ENCODE measurements around the gene CALML4.
A peak's percentile ranks its signal among the peaks of the same experiment; 100 is the strongest.
"Not testable (repeated sequence)": the region's sequence is repeated elsewhere in the genome, so short reads cannot be mapped to it uniquely, and the experiment has no call there.

Gene CALML4

DNA sequence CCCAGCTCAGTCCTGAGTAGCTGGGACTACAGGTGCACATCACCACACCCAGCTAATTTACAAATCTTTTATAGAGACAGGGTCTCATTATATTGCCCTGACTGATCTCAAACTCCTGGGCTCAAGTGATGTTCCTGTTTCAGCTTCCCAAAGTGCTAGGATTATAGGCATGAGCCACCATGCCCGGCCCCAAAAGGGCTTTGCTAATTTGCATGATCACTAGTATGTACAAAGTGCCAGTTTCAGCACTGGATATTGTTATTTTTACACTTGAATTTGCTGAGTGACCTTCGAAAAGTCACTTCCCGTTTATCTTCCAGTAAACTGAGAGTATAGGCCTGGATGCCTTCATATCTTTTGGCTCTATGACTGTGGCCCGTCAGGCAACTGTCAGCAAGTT is 12.2 kb upstream of the CALML4 start:
- ATAC-seq: no peak
- no peak for DNase-seq
- Mint-ChIP-seq H3K27ac (no peak overlapping the region), H3K9me3 (no peaks in the 10 kb centered on the region), H3K27me3 (no peaks in the 10 kb centered on the region), H3K4me3 (no peak overlapping the region), H3K4me1 (peaks cover 5% of the 10 kb centered on the region)

DNA sequence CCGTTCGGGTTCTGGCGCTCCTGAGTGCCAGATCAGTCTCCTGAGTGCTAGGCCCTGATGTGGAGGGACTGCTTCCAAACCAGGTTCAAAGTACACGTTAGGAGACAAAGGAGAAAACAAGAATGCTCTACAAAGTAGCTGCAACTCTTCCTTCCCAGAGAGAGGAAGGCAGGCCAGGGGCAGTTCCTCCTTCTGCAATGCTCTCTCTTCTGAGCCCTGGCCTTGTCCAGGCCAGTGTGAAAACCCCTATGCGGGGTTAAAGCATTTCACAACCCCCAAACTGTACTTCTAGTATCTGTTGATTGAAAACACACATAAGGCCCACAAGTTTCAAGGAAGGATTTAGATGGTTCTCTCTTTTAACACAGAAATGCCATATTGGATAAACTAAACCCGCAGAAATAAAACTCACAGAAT is 9.7 kb upstream of the CALML4 start:
- H3K27ac Mint-ChIP-seq: no peak overlapping the region
- H3K4me1 Mint-ChIP-seq: peaks cover 28% of the 10 kb centered on the region
- no peak for DNase-seq

DNA sequence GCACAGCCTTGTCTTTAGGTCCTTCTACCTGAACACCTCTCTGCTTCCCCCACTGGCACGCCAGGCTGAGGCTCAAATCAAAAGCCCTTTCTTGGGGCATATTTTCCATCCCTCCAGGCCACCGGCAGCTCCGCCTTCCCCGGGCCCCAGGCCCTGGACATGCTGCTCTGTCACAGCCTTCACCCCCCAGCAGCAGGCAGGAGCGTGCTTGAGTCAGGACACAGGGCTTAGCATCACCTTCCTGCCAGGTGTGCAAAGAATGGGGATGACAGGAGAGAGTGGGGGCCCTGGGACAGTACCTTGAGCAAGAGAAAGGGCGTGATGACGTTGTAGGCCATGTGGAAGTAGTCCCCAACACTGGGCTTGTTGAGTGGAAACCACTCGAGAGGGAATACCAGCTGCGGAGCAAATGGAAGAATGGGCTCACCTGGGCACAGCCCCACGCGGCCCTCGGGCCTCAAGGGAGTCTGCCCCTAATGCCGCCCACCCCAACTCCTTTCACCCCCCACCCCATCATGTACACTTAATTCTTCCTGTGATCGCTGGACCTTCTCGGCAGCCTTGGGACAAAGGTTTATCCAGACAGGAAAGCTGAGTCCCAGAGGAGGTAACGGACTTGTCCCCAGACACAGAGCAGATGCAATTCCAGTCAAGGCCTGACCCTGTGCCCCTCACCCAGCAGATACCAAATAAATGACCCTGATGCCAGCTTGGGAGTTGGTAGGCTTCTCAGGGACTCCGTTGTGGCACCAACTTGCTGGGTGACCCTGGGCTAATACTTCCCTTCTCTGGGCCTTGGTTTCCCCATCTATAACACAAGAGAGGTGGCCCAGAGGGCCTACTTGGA is 9.1 kb upstream of the CALML4 start:
- Mint-ChIP-seq H3K9me3 (no peaks in the 10 kb centered on the region), H3K4me1 (peaks cover 35% of the 10 kb centered on the region), H3K27ac (no peak overlapping the region), H3K27me3 (no peaks in the 10 kb centered on the region), H3K4me3 (no peak overlapping the region)
- no peak for DNase-seq
- no peak for ATAC-seq

More for the DNA sequence above, 9.7 kb upstream of the CALML4 start:
- no peak for ATAC-seq
- H3K9me3 Mint-ChIP-seq: no peaks in the 10 kb centered on the region
- H3K27me3 Mint-ChIP-seq: no peaks in the 10 kb centered on the region
- no peak overlapping the region for H3K4me3 Mint-ChIP-seq

DNA sequence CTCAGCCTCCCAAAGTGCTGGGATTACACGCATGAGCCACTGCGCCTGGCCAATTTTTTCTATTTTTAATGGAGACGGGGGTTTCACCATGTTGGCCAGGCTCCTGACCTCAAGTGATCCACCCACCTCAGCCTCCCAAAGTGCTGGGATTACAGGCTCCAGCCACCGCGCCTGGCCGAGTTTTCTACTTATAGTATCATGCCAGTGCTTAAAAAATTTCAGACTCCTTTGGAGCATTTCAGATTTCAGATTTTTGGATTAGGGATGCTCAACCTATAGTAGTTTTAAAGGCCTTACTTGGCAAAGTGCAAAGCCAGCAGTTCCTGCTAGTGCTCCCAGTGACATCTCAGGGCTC is 8.3 kb upstream of the CALML4 start:
- H3K4me3 Mint-ChIP-seq: not testable (repeated sequence)

DNA sequence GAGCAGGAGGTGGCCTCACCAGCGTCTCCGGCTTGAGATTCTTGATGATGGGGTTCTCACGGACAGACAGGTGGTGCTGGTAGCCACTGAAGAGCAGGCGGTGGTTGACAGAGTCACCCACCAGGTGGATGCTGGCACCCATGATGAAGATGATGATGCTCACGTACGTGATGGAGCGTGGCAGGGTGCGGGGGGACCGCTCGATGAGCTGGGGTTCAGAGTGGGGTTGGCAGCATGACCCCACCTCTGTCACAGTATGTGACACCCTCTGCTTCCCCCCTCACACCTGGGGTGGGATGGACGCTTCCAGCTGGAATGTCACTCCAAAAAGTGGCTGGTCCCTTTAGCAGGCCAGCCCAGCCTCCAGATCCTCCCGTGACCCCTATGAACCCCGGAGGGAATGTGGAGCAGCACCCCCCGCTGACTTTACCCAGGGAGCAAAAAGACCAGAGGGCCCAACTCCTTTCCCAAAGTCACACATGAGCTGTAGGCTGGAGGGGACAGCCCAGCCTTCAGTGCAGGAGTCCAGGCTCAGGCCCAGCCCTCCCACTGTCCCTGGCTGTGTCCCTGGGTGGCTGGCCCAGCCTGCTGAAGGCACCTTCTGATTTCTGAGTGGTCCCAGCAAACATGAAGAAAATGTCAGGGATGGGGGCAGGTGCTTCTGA is 6.7 kb upstream of the CALML4 start:
- no peaks in the 10 kb centered on the region for H3K27me3 Mint-ChIP-seq
- H3K4me3 Mint-ChIP-seq: no peak overlapping the region
- H3K27ac Mint-ChIP-seq: no peak overlapping the region
- peaks cover 49% of the 10 kb centered on the region for H3K4me1 Mint-ChIP-seq
- ATAC-seq: no peak
- no peaks in the 10 kb centered on the region for H3K9me3 Mint-ChIP-seq
- no peak for DNase-seq

More for the DNA sequence above, 8.3 kb upstream of the CALML4 start:
- ATAC-seq, H3K27ac Mint-ChIP-seq, H3K27me3 Mint-ChIP-seq, H3K9me3 Mint-ChIP-seq, DNase-seq: not testable (repeated sequence)
- H3K4me1 Mint-ChIP-seq: peaks cover 42% of the 10 kb centered on the region

DNA sequence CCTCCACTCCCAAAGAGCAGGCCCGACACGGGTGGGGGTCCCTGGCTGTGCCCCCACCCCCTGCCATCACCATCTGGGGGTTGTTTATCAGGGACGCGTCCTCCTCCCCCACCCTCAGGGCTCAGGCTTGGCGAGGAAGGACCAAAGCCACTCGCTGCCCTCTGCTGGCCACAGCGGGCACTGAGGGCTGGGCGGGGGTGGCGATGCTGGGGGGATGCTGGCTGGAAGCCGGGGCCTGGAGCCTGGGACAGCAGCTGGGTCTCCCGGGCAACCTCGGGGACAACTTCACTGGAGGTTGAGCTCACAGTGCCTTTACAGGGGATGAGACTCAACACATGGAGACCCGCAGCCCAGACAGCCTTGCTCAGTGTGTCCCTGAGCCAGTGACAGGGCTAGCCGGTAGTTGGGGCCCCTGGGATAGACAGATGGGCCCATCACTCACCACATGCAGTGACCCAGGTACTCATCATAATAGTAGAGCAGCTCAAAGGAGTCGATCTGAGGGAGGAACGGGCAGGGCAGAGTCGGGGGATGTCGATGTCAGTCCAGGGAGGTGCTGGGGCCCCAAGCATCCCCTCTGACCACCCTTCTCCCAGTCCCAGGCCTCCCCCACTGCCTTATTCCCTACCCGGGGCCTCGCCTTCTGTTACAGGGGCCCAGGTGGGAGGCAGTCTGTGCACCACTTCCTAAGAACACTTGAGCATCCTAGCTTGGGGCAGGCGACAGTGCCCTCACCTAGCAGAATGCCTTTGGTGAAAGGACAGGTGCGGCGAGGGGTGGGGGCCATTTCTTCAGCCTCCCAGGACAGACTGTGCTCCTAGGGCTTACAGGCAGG is 5.9 kb upstream of the CALML4 start:
- no peaks in the 10 kb centered on the region for H3K27me3 Mint-ChIP-seq
- ATAC-seq (peak; percentile 62), DNase-seq (peak; percentile 59 to 60)
- peaks cover 55% of the 10 kb centered on the region for H3K4me1 Mint-ChIP-seq
- H3K27ac Mint-ChIP-seq: peak overlapping the region in 1 of 2 donors; percentile 87
- H3K4me3 Mint-ChIP-seq: no peak overlapping the region
- no peaks in the 10 kb centered on the region for H3K9me3 Mint-ChIP-seq

DNA sequence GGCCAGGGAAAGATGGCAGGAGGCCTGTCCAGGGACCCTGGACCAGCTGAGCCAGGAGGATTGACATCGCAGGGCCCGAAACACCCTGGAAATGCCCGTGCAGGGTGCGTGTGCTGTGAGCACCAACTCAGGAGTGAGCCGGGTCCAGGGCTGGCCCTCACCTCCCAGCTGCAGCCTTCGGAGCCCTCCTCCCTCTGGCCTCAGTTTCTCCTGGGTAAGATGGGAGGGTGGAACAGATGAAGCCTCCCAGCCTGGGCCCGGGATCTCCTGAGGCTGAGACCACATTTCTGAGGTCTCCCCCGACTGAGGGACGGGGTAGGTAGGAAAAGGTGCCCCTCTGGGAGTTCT is 5.3 kb upstream of the CALML4 start:
- DNase-seq (no peak), ATAC-seq (peak; percentile 4)
- H3K27ac Mint-ChIP-seq: peak overlapping the region; percentile 84

DNA sequence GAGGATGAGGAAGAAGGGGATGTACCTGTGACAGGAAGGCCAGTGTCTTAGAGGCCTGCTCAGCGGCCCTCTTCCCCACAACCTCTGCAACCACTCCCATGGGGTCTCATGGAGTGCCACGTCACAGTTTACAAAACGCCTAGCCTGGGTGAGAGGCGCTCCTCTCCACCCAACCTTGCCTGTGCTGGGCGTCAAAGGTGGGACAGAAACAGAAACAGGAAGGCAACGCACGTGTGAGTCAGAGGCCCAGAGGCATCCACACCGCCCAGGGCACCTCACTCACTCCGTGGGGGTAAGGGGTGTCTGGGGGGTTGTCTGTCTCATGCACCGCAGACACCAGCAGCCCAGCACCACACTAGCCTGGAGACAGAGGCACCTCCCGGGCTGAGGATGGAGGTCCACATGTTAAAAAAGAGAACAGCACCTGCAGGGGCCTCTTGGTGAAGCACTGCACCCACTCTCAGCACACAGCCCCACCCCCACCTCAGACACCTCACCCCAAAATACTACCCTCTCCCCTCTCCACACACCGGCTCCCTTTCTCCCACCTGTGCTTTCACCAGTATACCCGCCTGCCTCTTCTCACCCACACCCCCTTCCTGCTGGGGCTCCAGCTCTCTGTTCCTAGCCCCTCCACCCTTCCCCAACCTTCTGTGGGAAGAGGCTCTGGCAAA is 4.7 kb upstream of the CALML4 start:
- ATAC-seq (peak; percentile 74), DNase-seq (peak in 1 of 2 donors; percentile 40)
- H3K4me3 Mint-ChIP-seq: peak overlapping the region in 1 of 2 donors; percentile 50
- peaks cover 56% of the 10 kb centered on the region for H3K4me1 Mint-ChIP-seq
- H3K27ac Mint-ChIP-seq: peak overlapping the region; percentile 84
- H3K27me3 Mint-ChIP-seq: no peaks in the 10 kb centered on the region
- H3K9me3 Mint-ChIP-seq: no peaks in the 10 kb centered on the region

More for the DNA sequence above, 5.3 kb upstream of the CALML4 start:
- Mint-ChIP-seq H3K4me1 (peaks cover 56% of the 10 kb centered on the region), H3K9me3 (no peaks in the 10 kb centered on the region), H3K4me3 (no peak overlapping the region), H3K27me3 (no peaks in the 10 kb centered on the region)

DNA sequence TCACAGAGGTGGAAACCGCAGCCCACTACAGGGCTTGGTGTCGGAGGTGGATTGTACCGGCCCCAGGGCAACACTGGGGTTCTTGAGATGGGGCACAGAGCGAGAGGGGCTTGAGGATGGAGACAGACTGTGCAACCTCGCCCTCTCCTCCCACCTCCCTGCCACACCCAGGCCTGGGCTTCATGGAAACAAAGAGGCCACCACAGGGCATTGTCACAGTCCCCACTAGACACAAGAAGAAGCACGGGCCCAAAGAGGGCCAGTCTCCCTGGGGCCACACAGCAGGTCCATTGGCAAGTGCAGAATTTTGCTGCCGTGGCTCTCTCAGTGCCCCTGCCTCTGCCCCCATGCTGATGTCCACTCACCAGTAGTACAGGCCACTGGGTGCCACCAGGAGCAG is 4.1 kb upstream of the CALML4 start:
- no peak for ATAC-seq
- H3K4me3 Mint-ChIP-seq: peak overlapping the region in 1 of 2 donors; percentile 61

DNA sequence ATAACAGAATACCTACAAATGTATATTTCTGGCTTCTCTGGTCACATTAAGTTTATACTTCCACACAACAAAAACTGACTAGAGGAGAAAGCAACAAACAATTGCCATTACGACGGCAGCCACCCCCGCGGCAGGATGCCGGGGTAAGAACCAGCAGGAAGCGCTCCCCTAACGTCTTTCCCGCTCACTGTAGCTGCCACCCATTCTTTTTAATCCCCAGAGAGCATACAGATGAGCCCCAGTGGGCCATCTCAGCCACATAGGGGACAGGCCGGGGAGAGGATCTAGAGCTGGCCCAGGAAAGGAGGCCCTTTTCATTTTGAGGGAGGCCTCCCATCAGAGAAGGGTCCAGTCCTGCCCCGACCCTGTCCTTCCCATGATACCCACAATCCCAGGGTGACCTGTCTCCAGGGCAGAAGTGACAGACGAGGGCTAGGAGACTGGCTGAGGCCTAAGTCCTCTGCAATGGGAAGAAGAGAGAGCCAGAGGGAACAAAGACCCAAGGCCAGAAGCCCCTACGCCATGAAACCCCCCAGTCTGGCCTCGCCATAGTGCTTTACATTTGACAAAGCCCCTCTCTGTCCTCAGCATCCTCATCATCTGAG is 3.6 kb upstream of the CALML4 start:
- H3K27me3 Mint-ChIP-seq: no peaks in the 10 kb centered on the region
- DNase-seq: no peak
- no peak for ATAC-seq
- H3K27ac Mint-ChIP-seq: peak overlapping the region; percentile 72 to 94
- peaks cover 51% of the 10 kb centered on the region for H3K4me1 Mint-ChIP-seq
- peak overlapping the region in 1 of 2 donors; percentile 61 for H3K4me3 Mint-ChIP-seq
- H3K9me3 Mint-ChIP-seq: no peaks in the 10 kb centered on the region

More for the DNA sequence above, 4.1 kb upstream of the CALML4 start:
- H3K4me1 Mint-ChIP-seq: peaks cover 56% of the 10 kb centered on the region
- peak overlapping the region in 1 of 2 donors; percentile 84 for H3K27ac Mint-ChIP-seq
- no peak for DNase-seq
- H3K9me3 Mint-ChIP-seq: no peaks in the 10 kb centered on the region
- H3K27me3 Mint-ChIP-seq: no peaks in the 10 kb centered on the region

DNA sequence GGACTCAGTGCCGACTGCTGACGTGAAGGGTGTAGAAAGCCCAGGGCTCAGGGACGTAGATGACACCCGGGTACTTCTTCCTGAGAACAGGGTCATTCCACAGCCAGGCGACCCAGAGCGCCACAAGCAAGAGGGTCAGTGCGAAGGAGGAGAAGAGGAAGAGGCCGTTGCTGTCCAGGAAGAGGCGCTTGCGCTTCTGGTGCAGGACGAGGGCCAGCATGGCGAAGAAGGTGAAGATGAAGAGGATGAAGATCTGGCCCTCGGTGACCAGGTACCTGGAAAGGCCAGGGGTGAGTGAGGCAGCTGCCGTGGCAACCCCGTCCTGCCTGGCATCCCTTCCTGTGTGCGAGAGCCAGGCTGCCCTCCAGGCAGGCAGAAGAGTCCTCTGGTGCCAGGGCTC is 3.0 kb upstream of the CALML4 start:
- no peak for DNase-seq
- Mint-ChIP-seq H3K4me3 (no peak overlapping the region), H3K27me3 (no peaks in the 10 kb centered on the region), H3K27ac (peak overlapping the region in 1 of 2 donors; percentile 60), H3K9me3 (no peaks in the 10 kb centered on the region), H3K4me1 (peaks cover 51% of the 10 kb centered on the region)
- ATAC-seq: no peak

DNA sequence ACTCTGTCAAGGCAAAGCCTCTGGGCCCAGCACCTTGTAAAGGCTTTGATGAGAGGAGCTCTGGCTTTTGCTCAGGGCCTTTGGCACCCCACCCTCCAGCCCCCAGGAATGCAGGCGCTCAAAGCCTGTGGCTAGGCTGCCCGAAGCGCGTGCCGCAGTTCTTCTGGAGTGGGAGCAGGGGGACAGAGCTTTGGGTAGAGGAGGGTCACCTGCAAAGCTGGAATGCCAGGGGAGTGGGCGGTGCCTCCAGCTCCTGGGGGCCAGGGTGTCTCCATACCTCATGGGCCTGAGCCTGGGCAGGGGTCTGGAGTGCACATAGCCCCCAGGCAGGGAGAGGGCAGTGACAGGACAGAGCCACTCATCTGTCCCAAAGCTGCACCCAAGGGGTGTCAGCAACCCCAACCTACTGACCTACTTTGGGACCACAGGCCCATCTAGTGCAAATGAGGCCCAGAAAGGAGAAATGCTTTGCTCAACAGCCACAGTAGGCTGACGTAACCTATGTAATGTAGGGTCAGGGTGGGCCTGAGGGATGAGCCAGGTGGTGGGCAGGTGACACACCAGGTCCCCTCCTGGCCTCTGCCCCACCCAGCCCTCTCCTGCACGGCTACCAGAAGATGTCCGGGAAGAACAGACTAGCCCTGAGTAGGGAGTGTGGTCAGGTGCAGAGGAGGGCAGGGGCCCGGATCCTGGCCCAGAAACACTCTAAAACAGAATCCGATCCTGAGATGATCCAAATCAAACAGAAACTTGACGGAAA is 2.2 kb upstream of the CALML4 start:
- H3K4me3 Mint-ChIP-seq: no peak overlapping the region
- no peaks in the 10 kb centered on the region for H3K27me3 Mint-ChIP-seq
- peaks cover 51% of the 10 kb centered on the region for H3K4me1 Mint-ChIP-seq
- no peaks in the 10 kb centered on the region for H3K9me3 Mint-ChIP-seq
- DNase-seq (no peak), ATAC-seq (no peak)
- H3K27ac Mint-ChIP-seq: peak overlapping the region in 1 of 2 donors; percentile 74

DNA sequence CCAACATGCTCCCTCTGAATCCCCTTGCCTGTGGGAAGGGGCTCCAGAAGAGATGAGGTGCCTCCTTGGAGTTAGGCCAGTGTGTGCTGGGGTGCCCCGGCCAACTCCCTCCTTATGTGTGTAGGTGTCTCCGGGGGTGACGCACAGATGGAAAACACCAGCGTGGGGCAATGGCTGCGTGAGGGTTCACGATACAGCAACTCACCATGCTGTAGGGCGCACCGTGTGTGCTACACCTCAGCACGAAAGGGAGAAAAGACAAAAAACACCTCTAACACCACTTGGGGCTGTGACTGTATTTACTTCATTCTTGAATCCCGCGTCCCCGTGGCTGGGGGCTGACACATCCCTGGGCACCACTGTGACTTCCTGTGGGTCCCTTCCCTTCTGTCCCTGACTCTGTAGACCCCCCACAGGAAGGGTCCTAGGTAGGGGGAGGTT is 1.6 kb upstream of the CALML4 start:
- H3K27ac Mint-ChIP-seq: no peak overlapping the region
- H3K9me3 Mint-ChIP-seq: no peaks in the 10 kb centered on the region
- DNase-seq (no peak), ATAC-seq (no peak)
- H3K4me3 Mint-ChIP-seq: no peak overlapping the region
- peaks cover 47% of the 10 kb centered on the region for H3K4me1 Mint-ChIP-seq
- no peaks in the 10 kb centered on the region for H3K27me3 Mint-ChIP-seq

DNA sequence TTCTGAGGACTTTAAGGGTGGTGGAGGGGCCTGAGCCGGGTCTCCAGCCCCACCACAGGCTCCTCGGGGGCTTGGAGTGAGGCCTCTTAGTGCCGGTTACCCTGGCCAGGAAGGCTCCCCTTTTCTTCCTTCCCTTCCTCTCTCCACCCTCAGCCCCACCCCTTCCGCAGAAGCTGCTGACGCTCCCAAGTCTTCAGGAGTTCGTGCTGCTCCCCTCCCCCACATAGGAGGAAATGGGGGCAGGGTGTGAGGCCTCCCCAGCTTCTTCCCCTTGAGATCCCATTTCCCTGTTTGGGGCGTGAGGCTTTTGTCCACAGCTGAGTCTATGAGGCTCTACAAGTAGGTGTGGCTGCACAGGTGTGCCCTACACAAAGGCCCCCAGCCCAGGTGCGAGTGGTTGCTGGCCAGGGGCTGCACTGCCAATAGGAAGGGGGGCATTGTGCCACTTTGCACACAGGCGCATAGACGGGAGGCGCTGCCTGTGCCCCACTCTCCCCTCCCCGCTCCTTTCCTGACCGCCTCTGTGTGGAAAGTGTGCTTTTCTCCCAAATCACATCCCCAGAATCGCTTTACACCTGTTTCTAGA is 915 bp upstream of the CALML4 start:
- Mint-ChIP-seq H3K27ac (peak overlapping the region in 1 of 2 donors; percentile 4), H3K4me1 (peaks cover 40% of the 10 kb centered on the region), H3K27me3 (no peaks in the 10 kb centered on the region), H3K4me3 (no peak overlapping the region), H3K9me3 (no peaks in the 10 kb centered on the region)
- no peak for DNase-seq
- ATAC-seq: no peak
